HCT116 (cell line): ENCODE measurements around the gene ENTPD7. TPM values are rescaled to one million over a fixed set of nuclear protein-coding genes. Genes with fewer than 3 reads are reported as not detected.

Source experiments
- ATAC-seq: fragments of 200-7000 bp; cut with Tn5 transposase; 2 replicates; pipeline ENCODE4 v1.9.1; 2020; ENCODE audit warnings: mild to moderate bottlenecking, moderate library complexity
- BruUV-seq: library from RNA; stranded (reverse); fragments of 400-500 nt; replicated peaks from 2 replicates; lab custom pipeline; 2021; lab: Mats Ljungman, UMichigan
- CTCF ChIA-PET: fragments of 300-600 bp; sonication (Branson Sonifier 250); formaldehyde crosslinking; loops from one replicate; lab custom pipeline; 2021; ENCODE audit warnings: antibody characterized with exemption; lab: Charles Lee
- POLR2A ChIA-PET: fragments of 300-600, 350-600 bp; sonication (Branson Sonifier 250); formaldehyde crosslinking; loops from one replicate; lab custom pipeline; 2021; ENCODE audit warnings: antibody characterized with exemption; lab: Charles Lee
- RAD21 ChIA-PET, 2 experiments: fragments of 300-600 bp; sonication (Branson Sonifier 250); formaldehyde crosslinking; loops; one replicate each; lab custom pipeline; 2023; ENCODE audit warnings: low total read pairs in 2 of 2; ENCODE audit not compliant: uncharacterized antibody in 2 of 2, unreplicated experiment in 2 of 2, low non-redundant PET in 1 of 2; lab: Charles Lee
- DNase-seq: peaks from one replicate; pipeline ENCODE4 v3.0.0-alpha.2; 2010; ENCODE audit warnings: low read depth, low spot score
- H2AFZ ChIP-seq: fragments of 200-600 bp; shearing (Covaris generic), sonication (generic); 2 replicates; pipeline ENCODE4 v1.6.1; 2017; ENCODE audit warnings: low read depth, mixed run types, mixed read lengths, antibody characterized with exemption, low read length; ENCODE audit not compliant: poor library complexity, severe bottlenecking
- H3K27ac ChIP-seq: 2 replicates; pipeline ENCODE4 v1.5.1; 2012; ENCODE audit warnings: low read depth, low read length
- H3K27me3 ChIP-seq: fragments of 200-600 bp; sonication (generic); 2 replicates; pipeline ENCODE4 v1.6.1; 2016; ENCODE audit warnings: mixed run types, low read length, mixed read lengths; ENCODE audit not compliant: insufficient read depth
- H3K36me3 ChIP-seq, 2 experiments: fragments of 200-500 bp in 1 of 2; fragments of 200-600 bp in 1 of 2; sonication (Bioruptor generic) in 1 of 2; sonication (generic) in 1 of 2; 2 replicates each; pipeline versions ENCODE4 v1.5.1 to v1.6.1; 2014 to 2016; ENCODE audit warnings: low read length in 2 of 2, inconsistent platforms in 1 of 2, mixed read lengths in 1 of 2, mixed run types in 1 of 2; ENCODE audit not compliant: insufficient read depth in 2 of 2, control insufficient read depth in 1 of 2
- H3K4me1 ChIP-seq, 2 experiments: fragments of 200-600 bp in 1 of 2; sonication (generic) in 1 of 2; 2 replicates each; pipeline versions ENCODE4 v1.5.1 to v1.6.1; 2012 to 2017; ENCODE audit warnings: low read length in 2 of 2, inconsistent platforms in 1 of 2, mild to moderate bottlenecking in 1 of 2, mixed read lengths in 1 of 2, mixed run types in 1 of 2, moderate library complexity in 1 of 2; ENCODE audit not compliant: insufficient read depth in 2 of 2, control insufficient read depth in 1 of 2
- H3K4me2 ChIP-seq: fragments of 200-600 bp; sonication (generic); 2 replicates; pipeline ENCODE4 v1.6.1; 2017; ENCODE audit warnings: mixed run types, low read length, mixed read lengths
- H3K4me3 ChIP-seq, 2 experiments: fragments of 200-600 bp in 1 of 2; sonication (generic) in 1 of 2; replicated peaks in 1 of 2; 2 replicates each; pipeline ENCODE4 v1.5.1; 2011 to 2016; ENCODE audit warnings: low read length in 2 of 2, control low read depth in 1 of 2, low read depth in 1 of 2, mild to moderate bottlenecking in 1 of 2, mixed read lengths in 1 of 2, mixed run types in 1 of 2
- H3K79me2 ChIP-seq: fragments of 200-600 bp; sonication (generic); 2 replicates; pipeline ENCODE4 v1.6.1; 2017; ENCODE audit warnings: mild to moderate bottlenecking, mixed run types, low read length, moderate library complexity, mixed read lengths; ENCODE audit not compliant: insufficient read depth
- H3K9ac ChIP-seq: fragments of 200-600 bp; sonication (generic); 2 replicates; pipeline ENCODE4 v1.6.1; 2016; ENCODE audit warnings: low read length, mixed read lengths
- H3K9me2 ChIP-seq: fragments of 200-600 bp; sonication (generic), shearing (Covaris generic); 2 replicates; pipeline ENCODE4 v1.6.1; 2017; ENCODE audit warnings: mixed run types, mild to moderate bottlenecking, moderate library complexity; ENCODE audit not compliant: insufficient read depth
- H3K9me3 ChIP-seq, 2 experiments: fragments of 200-500 bp in 1 of 2; fragments of 200-600 bp in 1 of 2; sonication (Bioruptor generic) in 1 of 2; sonication (generic) in 1 of 2; 2 replicates each; pipeline ENCODE4 v1.6.1; 2014 to 2017; ENCODE audit warnings: low read length in 2 of 2, mixed read lengths in 2 of 2, inconsistent platforms in 1 of 2, low read depth in 1 of 2, mild to moderate bottlenecking in 1 of 2, mixed run types in 1 of 2, moderate library complexity in 1 of 2; ENCODE audit not compliant: control insufficient read depth in 1 of 2, insufficient read depth in 1 of 2
- H4K20me1 ChIP-seq: fragments of 200-600 bp; sonication (generic), shearing (Covaris generic); 2 replicates; pipeline ENCODE4 v1.6.1; 2017; ENCODE audit warnings: mixed run types, mild to moderate bottlenecking, moderate library complexity; ENCODE audit not compliant: insufficient read depth
- EZH2 ChIP-seq: fragments of 200-600 bp; sonication (generic); IDR thresholded peaks from 2 replicates; pipeline ENCODE4 v1.6.1; 2017; ENCODE audit warnings: antibody characterized with exemption, mixed run types
- FOSL1 ChIP-seq: IDR thresholded peaks from 2 replicates; pipeline ENCODE4 v1.6.1; 2012; ENCODE audit warnings: low read depth
- POLR2AphosphoS5 ChIP-seq: IDR thresholded peaks from 2 replicates; pipeline ENCODE4 v1.6.1; 2011; ENCODE audit warnings: mild to moderate bottlenecking, low read depth, low read length, moderate library complexity
- SIN3A ChIP-seq: IDR thresholded peaks from 2 replicates; pipeline ENCODE4 v1.6.1; 2012; ENCODE audit warnings: low read depth
- TCF7L2 ChIP-seq: IDR thresholded peaks from 2 replicates; pipeline ENCODE4 v1.7.0; 2011; ENCODE audit warnings: borderline replicate concordance, inconsistent platforms; ENCODE audit not compliant: insufficient read depth, insufficient read length; ENCODE audit errors: extremely low read depth
- intact Hi-C: fragments of 100-400 bp; cut with micrococcal nuclease; formaldehyde crosslinking; loops from 2 replicates; pipeline ENCODE4 v1.10.0; 2022
- total RNA-seq: library from RNA; stranded (reverse); gene quantifications from one replicate; pipeline ENCODE4 v1.2.1, GENCODE V29; 2021; ENCODE audit not compliant: unreplicated experiment
- TF ChIP-seq, protein P1 (sequence below): IDR thresholded peaks from 2 replicates; pipeline ENCODE4 v1.6.1; 2012
- TF ChIP-seq, protein P2 (sequence below): IDR thresholded peaks from 2 replicates; pipeline ENCODE4 v1.6.1; 2011; ENCODE audit warnings: mild to moderate bottlenecking, low read length, moderate library complexity; ENCODE audit not compliant: insufficient replicate concordance; ENCODE audit errors: extremely low read depth

Gene ENTPD7
- total RNA-seq, 1 experiment from 2014 or later: 12.3 TPM

DNA sequence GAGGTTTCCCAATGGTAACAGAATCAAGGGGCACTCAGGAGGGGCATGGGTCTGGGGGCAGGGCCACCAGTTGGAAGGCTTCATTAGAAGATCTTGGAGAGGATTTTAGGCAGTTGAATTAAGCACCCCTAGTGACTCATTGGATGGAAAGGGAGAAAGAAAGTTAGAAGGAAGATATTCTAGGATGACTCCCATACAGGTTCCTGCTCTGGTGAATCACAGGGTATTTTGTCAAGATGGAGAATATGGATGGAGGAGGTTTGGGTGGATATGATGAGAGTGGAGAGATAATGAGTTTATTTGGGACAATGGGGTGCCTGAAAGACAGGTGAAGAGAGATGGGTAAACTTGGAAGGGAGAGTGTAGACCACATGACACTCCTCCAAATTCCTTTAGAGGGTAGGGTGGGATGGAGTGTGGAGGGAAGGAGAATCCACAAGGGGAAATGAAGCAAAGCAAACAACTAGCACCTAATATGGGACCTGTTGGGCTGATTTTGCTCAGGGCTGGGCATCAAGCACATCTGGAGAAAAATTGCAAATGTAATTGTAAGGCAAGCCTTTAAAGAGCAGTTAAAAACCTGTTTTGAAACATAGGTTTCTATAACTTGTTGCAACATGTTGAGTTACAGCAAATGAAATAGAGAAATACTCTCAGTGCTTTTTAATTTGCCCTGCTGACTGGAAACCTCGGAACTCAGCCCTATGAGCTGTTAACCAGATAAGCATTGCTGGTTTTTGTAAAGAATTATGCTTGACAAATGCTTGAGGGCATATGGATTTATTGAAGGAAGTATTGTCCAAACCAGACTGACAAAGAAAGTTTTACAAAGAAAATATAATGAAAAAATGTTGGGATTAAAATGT lies 2.9 kb upstream of the ENTPD7 start:
- Histone ChIP-seq H4K20me1 (no peaks in the 10 kb centered on the region), H2AFZ (no peak overlapping the region), H3K36me3 (no peaks in the 10 kb centered on the region; a peak in 1 of 4 replicates), H3K4me1 (peaks cover 6 to 27% of the 10 kb centered on the region in 2 experiments; a peak in 3 of 4 replicates), H3K4me3 (no peak overlapping the region), H3K9me2 (no peaks in the 10 kb centered on the region), H3K27me3 (no peaks in the 10 kb centered on the region), H3K4me2 (no peak overlapping the region), H3K9me3 (no peaks in the 10 kb centered on the region), H3K79me2 (peaks cover 10% of the 10 kb centered on the region), H3K27ac (no peak overlapping the region), H3K9ac (no peak overlapping the region)
- ChIA-PET POLR2A (no interaction called here), CTCF (no interaction called here), RAD21 (no interaction called here)
- intact Hi-C loops: no loop called here
- no TSS peak for BruUV-seq
- TF ChIP-seq, protein P1, sequence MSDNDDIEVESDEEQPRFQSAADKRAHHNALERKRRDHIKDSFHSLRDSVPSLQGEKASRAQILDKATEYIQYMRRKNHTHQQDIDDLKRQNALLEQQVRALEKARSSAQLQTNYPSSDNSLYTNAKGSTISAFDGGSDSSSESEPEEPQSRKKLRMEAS: no peak
- TF ChIP-seq SIN3A (no peak), FOSL1 (no peak), TCF7L2 (no peak), EZH2 (no peak), POLR2AphosphoS5 (no peak)
- TF ChIP-seq, protein P2, sequence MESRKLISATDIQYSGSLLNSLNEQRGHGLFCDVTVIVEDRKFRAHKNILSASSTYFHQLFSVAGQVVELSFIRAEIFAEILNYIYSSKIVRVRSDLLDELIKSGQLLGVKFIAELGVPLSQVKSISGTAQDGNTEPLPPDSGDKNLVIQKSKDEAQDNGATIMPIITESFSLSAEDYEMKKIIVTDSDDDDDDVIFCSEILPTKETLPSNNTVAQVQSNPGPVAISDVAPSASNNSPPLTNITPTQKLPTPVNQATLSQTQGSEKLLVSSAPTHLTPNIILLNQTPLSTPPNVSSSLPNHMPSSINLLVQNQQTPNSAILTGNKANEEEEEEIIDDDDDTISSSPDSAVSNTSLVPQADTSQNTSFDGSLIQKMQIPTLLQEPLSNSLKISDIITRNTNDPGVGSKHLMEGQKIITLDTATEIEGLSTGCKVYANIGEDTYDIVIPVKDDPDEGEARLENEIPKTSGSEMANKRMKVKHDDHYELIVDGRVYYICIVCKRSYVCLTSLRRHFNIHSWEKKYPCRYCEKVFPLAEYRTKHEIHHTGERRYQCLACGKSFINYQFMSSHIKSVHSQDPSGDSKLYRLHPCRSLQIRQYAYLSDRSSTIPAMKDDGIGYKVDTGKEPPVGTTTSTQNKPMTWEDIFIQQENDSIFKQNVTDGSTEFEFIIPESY: no peak
- ATAC-seq: no peak
- no peak for DNase-seq
